ENCODE measurements around the gene VGF.

VGF gene

GRCh38 chr7:101165075-101165957 lies at the start of gene VGF:
Gene VGF (minus strand): TSS chr7:101165569. CDS start chr7:101164843, 726 bp downstream.
- H3K4me3 ChIP-seq (replicated peaks; ENCODE audit: low read depth, low read length) = peak within 1 kb of the TSS; percentile 39
- peak; percentile 90 for DNase-seq (ENCODE audit: low read depth)
- TF ChIP-seq CTCF (IDR thresholded peaks at IDR 0.05; ENCODE audit: low read length, missing control alignments) = no peak

GRCh38 chr7:101212014-101212413 lies 46.6 kb upstream of the VGF start:
- TF ChIP-seq CTCF (IDR thresholded peaks at IDR 0.05; ENCODE audit: low read length, missing control alignments) = no peak
- no peak overlapping the region for H3K4me3 ChIP-seq (replicated peaks; ENCODE audit: low read depth, low read length)

GRCh38 chr7:101211501-101211900 lies 46.1 kb upstream of the VGF start:
- TF ChIP-seq CTCF (IDR thresholded peaks at IDR 0.05; ENCODE audit: low read length, missing control alignments) = no peak
- H3K4me3 ChIP-seq (replicated peaks; ENCODE audit: low read depth, low read length) = no peak overlapping the region
- no peak for DNase-seq (ENCODE audit: low read depth)

More at GRCh38 chr7:101212014-101212413, 46.6 kb upstream of the VGF start:
- DNase-seq (ENCODE audit: low read depth) = no peak

GRCh38 chr7:101210143-101210542 lies 44.8 kb upstream of the VGF start:
- TF ChIP-seq CTCF (IDR thresholded peaks at IDR 0.05; ENCODE audit: low read length, missing control alignments) = no peak
- H3K4me3 ChIP-seq (replicated peaks; ENCODE audit: low read depth, low read length) = no peak overlapping the region
- DNase-seq (ENCODE audit: low read depth) = no peak

GRCh38 chr7:101208794-101209193 lies 43.4 kb upstream of the VGF start:
- TF ChIP-seq CTCF (IDR thresholded peaks at IDR 0.05; ENCODE audit: low read length, missing control alignments) = no peak
- DNase-seq (ENCODE audit: low read depth) = no peak
- no peak overlapping the region for H3K4me3 ChIP-seq (replicated peaks; ENCODE audit: low read depth, low read length)

GRCh38 chr7:101207459-101207858 lies 42.1 kb upstream of the VGF start:
- no peak for DNase-seq (ENCODE audit: low read depth)
- no peak overlapping the region for H3K4me3 ChIP-seq (replicated peaks; ENCODE audit: low read depth, low read length)
- no peak for TF ChIP-seq CTCF (IDR thresholded peaks at IDR 0.05; ENCODE audit: low read length, missing control alignments)

- H3K4me3 ChIP-seq (replicated peaks; ENCODE audit: low read depth, low read length) = no peak overlapping the region
- no peak for TF ChIP-seq CTCF (IDR thresholded peaks at IDR 0.05; ENCODE audit: low read length, missing control alignments)
- DNase-seq (ENCODE audit: low read depth) = no peak
Observed at GRCh38 chr7:101206665-101207042, 41.3 kb upstream of the VGF start.

All from fibroblast of pulmonary artery (primary cell).